DOHH2 (cell line): Measurements from ENCODE around the gene LTO1.

Experiments used
- EZH2phosphoT487 ChIP-seq: fragments of 200-600 bp; sonication (generic); IDR thresholded peaks from 2 replicates; pipeline ENCODE4 v1.6.1; 2017; ENCODE audit warnings: borderline replicate concordance, mild to moderate bottlenecking, antibody characterized with exemption, low read length, moderate library complexity, mixed read lengths
- TF ChIP-seq, protein P1 (sequence below): fragments of 200-600 bp; sonication (generic); IDR thresholded peaks from one replicate; pipeline ENCODE4 v1.5.1; 2014; ENCODE audit warnings: antibody characterized with exemption, mild to moderate bottlenecking, low read depth, low read length; ENCODE audit not compliant: poor library complexity, severe bottlenecking

DNA sequence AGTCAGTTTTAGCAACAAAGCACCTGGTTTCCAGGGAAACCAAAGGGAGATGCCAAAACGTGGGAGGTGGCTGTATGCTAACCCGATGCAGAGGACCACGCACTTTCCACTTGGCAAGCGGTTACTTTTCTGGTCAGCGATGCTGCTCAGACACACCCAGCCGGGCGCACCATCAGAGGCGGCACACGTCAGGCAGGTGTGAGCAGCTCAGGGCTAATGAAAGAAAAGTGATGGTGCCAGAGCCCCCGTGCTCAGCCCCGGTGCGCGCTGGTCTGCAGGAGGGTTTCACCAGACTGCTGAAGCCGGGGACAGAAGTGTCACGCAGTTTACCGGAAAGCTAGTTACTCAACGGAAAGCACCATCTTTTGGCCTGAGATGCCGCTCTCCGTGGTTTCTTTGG, 5.7 kb downstream of the LTO1 start:
- TF ChIP-seq, protein P1, sequence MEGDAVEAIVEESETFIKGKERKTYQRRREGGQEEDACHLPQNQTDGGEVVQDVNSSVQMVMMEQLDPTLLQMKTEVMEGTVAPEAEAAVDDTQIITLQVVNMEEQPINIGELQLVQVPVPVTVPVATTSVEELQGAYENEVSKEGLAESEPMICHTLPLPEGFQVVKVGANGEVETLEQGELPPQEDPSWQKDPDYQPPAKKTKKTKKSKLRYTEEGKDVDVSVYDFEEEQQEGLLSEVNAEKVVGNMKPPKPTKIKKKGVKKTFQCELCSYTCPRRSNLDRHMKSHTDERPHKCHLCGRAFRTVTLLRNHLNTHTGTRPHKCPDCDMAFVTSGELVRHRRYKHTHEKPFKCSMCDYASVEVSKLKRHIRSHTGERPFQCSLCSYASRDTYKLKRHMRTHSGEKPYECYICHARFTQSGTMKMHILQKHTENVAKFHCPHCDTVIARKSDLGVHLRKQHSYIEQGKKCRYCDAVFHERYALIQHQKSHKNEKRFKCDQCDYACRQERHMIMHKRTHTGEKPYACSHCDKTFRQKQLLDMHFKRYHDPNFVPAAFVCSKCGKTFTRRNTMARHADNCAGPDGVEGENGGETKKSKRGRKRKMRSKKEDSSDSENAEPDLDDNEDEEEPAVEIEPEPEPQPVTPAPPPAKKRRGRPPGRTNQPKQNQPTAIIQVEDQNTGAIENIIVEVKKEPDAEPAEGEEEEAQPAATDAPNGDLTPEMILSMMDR, result no peak
- TF ChIP-seq EZH2phosphoT487, result no peak
